Lung (tissue), 12 donors: ENCODE results near the gene DUSP9. TPM values are rescaled to one million over a fixed set of nuclear protein-coding genes. Genes with fewer than 3 reads are reported as not detected.
A peak's percentile ranks its signal among the peaks of the same experiment; 100 is the strongest.

ENCODE experiments used
- ATAC-seq: fragments of 200-7000 bp; cut with Tn5 transposase; one replicate; pipeline ENCODE4 v1.9.1; 2020; ENCODE audit warnings: moderate number of reproducible peaks; ENCODE audit not compliant: insufficient read depth, low FRiP score
- DNase-seq, 3 donors: peaks; one replicate each; pipeline ENCODE4 v3.0.0-alpha.2; 2013 to 2017
- H3K27ac ChIP-seq, 2 donors: one replicate each; pipeline ENCODE4 v1.5.1; 2013; ENCODE audit warnings: mild to moderate bottlenecking in 2 of 2, moderate library complexity in 2 of 2, control low read depth in 1 of 2, inconsistent platforms in 1 of 2, low read depth in 1 of 2, low read length in 1 of 2
- H3K27me3 ChIP-seq, 3 donors: one replicate each; pipeline ENCODE4 v1.5.1; 2013; ENCODE audit warnings: low read length in 2 of 3; ENCODE audit not compliant: control insufficient read depth in 3 of 3, insufficient read depth in 3 of 3
- H3K36me3 ChIP-seq, 4 donors: one replicate each; pipeline ENCODE4 v1.5.1; 2013; ENCODE audit warnings: low read length in 4 of 4, mild to moderate bottlenecking in 1 of 4, moderate library complexity in 1 of 4; ENCODE audit not compliant: control insufficient read depth in 4 of 4, insufficient read depth in 4 of 4
- H3K4me1 ChIP-seq, 5 donors: one replicate each; pipeline ENCODE4 v1.5.1; 2013; ENCODE audit warnings: low read length in 5 of 5, mild to moderate bottlenecking in 2 of 5, moderate library complexity in 1 of 5; ENCODE audit not compliant: control insufficient read depth in 5 of 5, insufficient read depth in 5 of 5
- H3K4me3 ChIP-seq: one replicate; pipeline ENCODE4 v1.5.1; 2013; ENCODE audit warnings: mild to moderate bottlenecking, control low read depth, moderate library complexity
- H3K9ac ChIP-seq, 2 donors: one replicate each; pipeline ENCODE4 v1.5.1; 2013; ENCODE audit warnings: low read length in 2 of 2, control low read depth in 1 of 2; ENCODE audit not compliant: insufficient read depth in 1 of 2
- H3K9me3 ChIP-seq, 4 donors: one replicate each; pipeline ENCODE4 v1.5.1; 2013; ENCODE audit warnings: low read length in 3 of 4, mild to moderate bottlenecking in 1 of 4, moderate library complexity in 1 of 4; ENCODE audit not compliant: control insufficient read depth in 4 of 4, insufficient read depth in 3 of 4
- WGBS, 2 donors: extraction: QIAGEN DNeasy Blood & Tissue Kit; methylation state at CpG; one replicate each; pipeline ENCODE4 v1.1.7; 2013; 5-methylcytosine and 5-hydroxymethylcytosine counted together
- polyA plus RNA-seq, 2 donors: library from polyadenylated mRNA; stranded (reverse); fragments of 200-250 nt; gene quantifications; one replicate each; pipeline ENCODE4 v1.2.1, GENCODE V29; 2013
- total RNA-seq, 2 donors: library from RNA; depleted of rRNA in 1 of 2; stranded (reverse); fragments of >200 nt in 1 of 2; gene quantifications; one replicate each; pipeline ENCODE4 v1.2.1, GENCODE V29; 2014 to 2021
- TF ChIP-seq, protein P1 (sequence below): IDR thresholded peaks from 2 replicates; pipeline ENCODE4 v1.5.1; 2012; ENCODE audit warnings: mild to moderate bottlenecking; ENCODE audit errors: control extremely low read depth, extremely low read depth
- donor health status: control.
- donor health status: control.
- donor health status: Bipolar disorder and iron deficiency.
- donor health status: healthy.
- donor health status: DM: yes; HTN: yes; CAD: no.

DUSP9 gene
- total and polyA plus RNA-seq, 4 donors: 0.10 to 0.55 (median 0.23) TPM

- Histone ChIP-seq H3K9me3 (peaks cover 0 to 2% (median 0%) of the 10 kb centered on the region in 4 donors), H3K4me3 (no peak overlapping the region), H3K36me3 (no peaks in the 10 kb centered on the region), H3K9ac (no peak overlapping the region), H3K4me1 (peaks cover 0 to 7% (median 0%) of the 10 kb centered on the region in 5 donors), H3K27me3 (no peaks in the 10 kb centered on the region), H3K27ac (no peak overlapping the region)
- DNase-seq (peak in 1 of 3 donors; percentile 10), ATAC-seq (no peak)
- TF ChIP-seq, protein P1, sequence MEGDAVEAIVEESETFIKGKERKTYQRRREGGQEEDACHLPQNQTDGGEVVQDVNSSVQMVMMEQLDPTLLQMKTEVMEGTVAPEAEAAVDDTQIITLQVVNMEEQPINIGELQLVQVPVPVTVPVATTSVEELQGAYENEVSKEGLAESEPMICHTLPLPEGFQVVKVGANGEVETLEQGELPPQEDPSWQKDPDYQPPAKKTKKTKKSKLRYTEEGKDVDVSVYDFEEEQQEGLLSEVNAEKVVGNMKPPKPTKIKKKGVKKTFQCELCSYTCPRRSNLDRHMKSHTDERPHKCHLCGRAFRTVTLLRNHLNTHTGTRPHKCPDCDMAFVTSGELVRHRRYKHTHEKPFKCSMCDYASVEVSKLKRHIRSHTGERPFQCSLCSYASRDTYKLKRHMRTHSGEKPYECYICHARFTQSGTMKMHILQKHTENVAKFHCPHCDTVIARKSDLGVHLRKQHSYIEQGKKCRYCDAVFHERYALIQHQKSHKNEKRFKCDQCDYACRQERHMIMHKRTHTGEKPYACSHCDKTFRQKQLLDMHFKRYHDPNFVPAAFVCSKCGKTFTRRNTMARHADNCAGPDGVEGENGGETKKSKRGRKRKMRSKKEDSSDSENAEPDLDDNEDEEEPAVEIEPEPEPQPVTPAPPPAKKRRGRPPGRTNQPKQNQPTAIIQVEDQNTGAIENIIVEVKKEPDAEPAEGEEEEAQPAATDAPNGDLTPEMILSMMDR: no peak
- WGBS, 2 donors: 86 to 94% methylated on average over 13 to 16 of the region's 16 CpGs
Measured at GRCh38 chrX:153626025-153626633, 20.9 kb upstream of the DUSP9 start.

GRCh38 chrX:153626863-153627674 is 19.9 kb upstream of the DUSP9 start:
- no peaks in the 10 kb centered on the region for H3K27me3 ChIP-seq
- H3K4me1 ChIP-seq: peaks cover 0 to 7% (median 0%) of the 10 kb centered on the region in 5 donors
- H3K9ac ChIP-seq: no peak overlapping the region
- TF ChIP-seq, protein P1: no peak
- H3K4me3 ChIP-seq: no peak overlapping the region
- H3K27ac ChIP-seq: no peak overlapping the region
- DNase-seq (peak in 1 of 3 donors; percentile 8), ATAC-seq (no peak)
- H3K36me3 ChIP-seq: no peaks in the 10 kb centered on the region
- peaks cover 0 to 2% (median 0%) of the 10 kb centered on the region in 4 donors for H3K9me3 ChIP-seq
- 81 to 85% methylated on average over 30 to 35 of the region's 35 CpGs for WGBS, 2 donors

DNA sequence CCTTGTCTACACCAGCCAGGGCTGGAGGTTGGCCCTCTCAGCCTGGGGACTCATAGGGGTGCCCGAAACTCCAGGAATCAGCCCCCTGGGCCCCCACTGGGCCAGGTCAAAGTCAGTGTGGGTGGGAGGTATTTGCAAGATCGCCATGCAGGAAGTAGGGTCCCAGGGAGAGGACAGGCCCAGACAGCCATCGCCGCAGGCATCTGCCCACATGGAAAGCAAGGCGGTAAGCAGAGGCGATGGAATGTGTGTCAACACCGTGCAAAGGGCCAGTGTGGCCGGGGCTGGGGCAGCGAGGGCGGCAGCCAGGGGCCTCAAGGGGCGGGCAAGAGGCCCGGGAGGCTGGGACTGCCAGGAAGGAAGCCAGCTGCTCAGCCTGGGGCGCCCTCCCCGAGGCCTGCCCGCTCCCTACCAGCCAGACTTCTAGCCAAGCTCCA is 19.3 kb upstream of the DUSP9 start:
- no peak overlapping the region for H3K4me3 ChIP-seq
- H3K9ac ChIP-seq: no peak overlapping the region
- H3K27ac ChIP-seq: no peak overlapping the region
- H3K9me3 ChIP-seq: peaks cover 0 to 7% (median 0%) of the 10 kb centered on the region in 4 donors
- H3K4me1 ChIP-seq: peaks cover 0 to 7% (median 0%) of the 10 kb centered on the region in 5 donors
- peaks cover 0 to 3% (median 0%) of the 10 kb centered on the region in 3 donors for H3K27me3 ChIP-seq
- H3K36me3 ChIP-seq: no peaks in the 10 kb centered on the region
- WGBS, 2 donors: 35 to 65% methylated on average over 11 to 15 of the region's 15 CpGs
- ATAC-seq (peak; percentile 34), DNase-seq (peak; percentile 16 to 43 (median 37))
- TF ChIP-seq, protein P1: no peak
